AG04450 (cell line): ENCODE results near the gene SAE1. TPM values are rescaled to one million over a fixed set of nuclear protein-coding genes. Genes with fewer than 3 reads are reported as not detected.
A peak's percentile ranks its signal among the peaks of the same experiment; 100 is the strongest.

ENCODE experiments used
- CTCF ChIA-PET: fragments of 300-600, 350-600 bp; formaldehyde crosslinking; extraction: SDS; loops from one replicate; lab custom pipeline; 2022; ENCODE audit warnings: antibody characterized with exemption, inconsistent platforms; lab: Charles Lee
- POLR2A ChIA-PET: fragments of 350-600 bp; formaldehyde crosslinking; extraction: SDS; loops from one replicate; lab custom pipeline; 2021; ENCODE audit warnings: antibody characterized with exemption, inconsistent platforms; lab: Yijun Ruan, JAX
- DNase-seq: peaks from one replicate; pipeline ENCODE4 v3.0.0-alpha.2; 2011; ENCODE audit warnings: low read depth, low spot score
- H3K27ac ChIP-seq: one replicate; pipeline ENCODE4 v1.5.1; 2012; ENCODE audit warnings: low read depth, low read length, control low read depth
- H3K27me3 ChIP-seq: one replicate; pipeline ENCODE4 v1.6.0; 2012; ENCODE audit warnings: low read length; ENCODE audit not compliant: control insufficient read depth, insufficient read depth
- H3K4me3 ChIP-seq: 2 replicates; pipeline ENCODE4 v1.5.1; 2011; ENCODE audit warnings: mild to moderate bottlenecking, low read depth, low read length, control low read depth
- H3K9me3 ChIP-seq: 2 replicates; pipeline ENCODE4 v1.5.1; 2012; ENCODE audit warnings: low read length; ENCODE audit not compliant: control insufficient read depth, insufficient read depth
- polyA plus RNA-seq: library from polyadenylated mRNA; depleted of rRNA; stranded (reverse); fragments of >200 nt; gene quantifications from 2 replicates; pipeline ENCODE4 v1.2.3, GENCODE V29; 2011
- TF ChIP-seq, protein P1 (sequence below): IDR thresholded peaks from 2 replicates; pipeline ENCODE4 v1.5.1; 2011; ENCODE audit warnings: low read depth, low read length, control low read depth, inconsistent platforms

The SAE1 gene
- polyA plus RNA-seq, 1 experiment = 165 TPM

DNA sequence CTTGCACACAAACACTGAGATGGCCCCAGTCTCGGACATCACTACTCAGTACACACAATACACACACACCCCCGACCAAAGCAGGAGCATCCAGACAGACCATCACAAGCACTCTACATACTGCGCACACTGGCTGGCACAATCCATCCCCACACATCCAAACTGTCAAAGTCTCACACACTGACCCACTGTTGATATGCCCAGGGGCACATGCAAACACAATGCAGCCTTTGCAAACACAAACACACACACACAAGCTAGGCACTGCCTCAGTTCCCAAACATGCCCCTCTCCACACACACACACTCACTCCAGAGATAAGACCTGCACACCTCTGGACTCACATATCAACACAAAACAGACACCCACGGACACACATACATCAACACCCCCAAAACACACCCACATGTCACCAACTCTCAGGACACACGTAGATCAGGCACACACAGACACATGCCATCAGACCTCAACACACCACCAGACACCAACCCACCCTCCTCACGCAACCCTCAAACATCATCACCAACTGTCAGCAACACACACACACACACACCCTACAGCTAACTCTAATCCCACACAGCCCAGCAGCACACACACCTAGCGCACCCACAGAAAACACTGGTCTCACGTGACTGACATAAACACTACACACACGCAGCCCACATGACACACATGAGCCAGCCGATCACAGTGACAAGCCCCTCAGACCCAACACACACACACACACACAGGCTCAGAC is 98.5 kb downstream of the SAE1 start:
- POLR2A ChIA-PET = interaction anchor here (0.6 to 0.7 kb wide), 2 partner anchors 126 to 1145 kb away, joined by 3 to 4 read pairs; no protein-coding TSS in a partner anchor
- Histone ChIP-seq H3K9me3 (no peaks in the 10 kb centered on the region; the same call in 1 of the 2 replicates), H3K27me3 (no peaks in the 10 kb centered on the region), H3K27ac (peak overlapping the region; percentile 52), H3K4me3 (peak overlapping the region; percentile 98)
- CTCF ChIA-PET = interaction anchor here (1.0 kb wide), 1 partner anchor 15 kb away, joined by 3 read pairs; no protein-coding TSS in a partner anchor
- no peak for DNase-seq
- TF ChIP-seq, protein P1, sequence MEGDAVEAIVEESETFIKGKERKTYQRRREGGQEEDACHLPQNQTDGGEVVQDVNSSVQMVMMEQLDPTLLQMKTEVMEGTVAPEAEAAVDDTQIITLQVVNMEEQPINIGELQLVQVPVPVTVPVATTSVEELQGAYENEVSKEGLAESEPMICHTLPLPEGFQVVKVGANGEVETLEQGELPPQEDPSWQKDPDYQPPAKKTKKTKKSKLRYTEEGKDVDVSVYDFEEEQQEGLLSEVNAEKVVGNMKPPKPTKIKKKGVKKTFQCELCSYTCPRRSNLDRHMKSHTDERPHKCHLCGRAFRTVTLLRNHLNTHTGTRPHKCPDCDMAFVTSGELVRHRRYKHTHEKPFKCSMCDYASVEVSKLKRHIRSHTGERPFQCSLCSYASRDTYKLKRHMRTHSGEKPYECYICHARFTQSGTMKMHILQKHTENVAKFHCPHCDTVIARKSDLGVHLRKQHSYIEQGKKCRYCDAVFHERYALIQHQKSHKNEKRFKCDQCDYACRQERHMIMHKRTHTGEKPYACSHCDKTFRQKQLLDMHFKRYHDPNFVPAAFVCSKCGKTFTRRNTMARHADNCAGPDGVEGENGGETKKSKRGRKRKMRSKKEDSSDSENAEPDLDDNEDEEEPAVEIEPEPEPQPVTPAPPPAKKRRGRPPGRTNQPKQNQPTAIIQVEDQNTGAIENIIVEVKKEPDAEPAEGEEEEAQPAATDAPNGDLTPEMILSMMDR = no peak

GRCh38 chr19:47229676-47230053 is 99.0 kb downstream of the SAE1 start:
- H3K27ac ChIP-seq = peak overlapping the region; percentile 52
- H3K27me3 ChIP-seq = no peaks in the 10 kb centered on the region
- peak overlapping the region; percentile 98 for H3K4me3 ChIP-seq
- DNase-seq = no peak
- TF ChIP-seq, protein P1 = no peak
- ChIA-PET POLR2A (no interaction called here), CTCF (interaction anchor here (1.0 kb wide), 1 partner anchor 14 kb away, joined by 3 read pairs; no protein-coding TSS in a partner anchor)
- no peaks in the 10 kb centered on the region; the same call in 1 of the 2 replicates for H3K9me3 ChIP-seq

DNA sequence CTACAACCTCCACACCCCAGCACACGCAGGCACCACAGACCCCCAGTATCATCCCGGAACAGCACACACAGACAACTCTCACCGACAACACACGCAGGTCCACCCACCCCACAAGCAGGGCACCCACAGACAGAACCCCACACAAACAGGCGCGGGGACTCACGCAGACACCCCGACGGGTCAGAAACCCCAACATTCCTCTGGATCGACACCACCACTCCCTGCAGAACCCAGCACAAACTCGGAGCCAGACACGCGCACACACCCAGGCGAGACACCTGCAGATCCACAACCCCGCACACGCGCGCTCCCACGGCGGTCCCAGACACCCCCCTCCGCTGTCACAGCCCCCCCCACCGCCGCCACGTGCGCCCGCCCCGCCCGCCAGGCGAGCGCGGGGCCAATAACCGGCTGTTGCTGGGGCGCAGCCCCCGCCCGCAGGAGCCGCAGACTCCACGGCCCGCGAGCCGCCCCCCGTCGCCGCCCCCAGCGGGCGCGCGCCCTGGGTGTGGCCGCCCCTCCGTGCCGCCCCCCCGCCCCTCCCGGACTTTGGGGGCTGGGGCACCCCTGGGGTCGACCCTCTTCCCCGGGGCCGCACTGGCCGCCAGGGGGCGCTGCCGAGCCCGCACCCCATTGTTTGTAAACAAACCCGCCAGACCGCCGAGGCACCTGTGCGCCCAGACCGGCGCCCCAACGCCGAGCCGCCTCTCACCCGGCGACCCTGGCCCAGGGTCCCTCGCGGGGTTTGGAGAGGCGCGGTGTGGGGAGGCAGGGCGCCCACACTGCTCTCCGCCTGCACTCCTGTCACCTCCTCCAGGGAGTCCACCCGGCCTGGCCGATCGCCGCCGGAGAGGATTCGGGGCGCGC is 99.7 kb downstream of the SAE1 start:
- ChIA-PET CTCF (interaction anchor here (1.0 kb wide), 1 partner anchor 14 kb away, joined by 3 read pairs; no protein-coding TSS in a partner anchor), POLR2A (no interaction called here)

GRCh38 chr19:47230921-47231214 is 100.2 kb downstream of the SAE1 start, which contains the start of gene BBC3:
BBC3 (minus strand) TSS chr19:47231199; CDS start chr19:47228431, 2,768 bp downstream.
- DNase-seq = no peak
- TF ChIP-seq, protein P1 = no peak

More for the DNA sequence above, 99.7 kb downstream of the SAE1 start:
- H3K27me3 ChIP-seq = no peaks in the 10 kb centered on the region
- peak overlapping the region; percentile 39 for H3K27ac ChIP-seq
- TF ChIP-seq, protein P1 = peak; percentile 66
- no peaks in the 10 kb centered on the region; the same call in 1 of the 2 replicates for H3K9me3 ChIP-seq
- no peak for DNase-seq
- H3K4me3 ChIP-seq = peak overlapping the region; percentile 98

More at GRCh38 chr19:47230921-47231214, 100.2 kb downstream of the SAE1 start, which contains the start of gene BBC3:
- peak within 1 kb of the TSS; percentile 85 for H3K27ac ChIP-seq
- POLR2A ChIA-PET = no interaction called here
- CTCF ChIA-PET = no interaction called here
- H3K9me3 ChIP-seq = no peaks in the 10 kb centered on the region; the same call in 1 of the 2 replicates
- peak within 1 kb of the TSS; percentile 98 for H3K4me3 ChIP-seq
- no peaks in the 10 kb centered on the region for H3K27me3 ChIP-seq
